Retinal pigment epithelial cell (primary cell): ENCODE data around the gene UBASH3B.

Experiments
- DNase-seq: peaks from one replicate; pipeline ENCODE4 v3.0.0-alpha.2; 2010; ENCODE audit warnings: low read depth
- H3K4me3 ChIP-seq: 2 replicates; pipeline ENCODE4 v1.5.1; 2011; ENCODE audit warnings: mild to moderate bottlenecking, low read length, control low read depth, moderate library complexity
- TF ChIP-seq, protein P1 (sequence below): conservative IDR thresholded peaks from 2 replicates; pipeline ENCODE4 v1.5.1; 2011; ENCODE audit warnings: low read depth, low read length, control low read depth, inconsistent platforms

UBASH3B gene

DNA sequence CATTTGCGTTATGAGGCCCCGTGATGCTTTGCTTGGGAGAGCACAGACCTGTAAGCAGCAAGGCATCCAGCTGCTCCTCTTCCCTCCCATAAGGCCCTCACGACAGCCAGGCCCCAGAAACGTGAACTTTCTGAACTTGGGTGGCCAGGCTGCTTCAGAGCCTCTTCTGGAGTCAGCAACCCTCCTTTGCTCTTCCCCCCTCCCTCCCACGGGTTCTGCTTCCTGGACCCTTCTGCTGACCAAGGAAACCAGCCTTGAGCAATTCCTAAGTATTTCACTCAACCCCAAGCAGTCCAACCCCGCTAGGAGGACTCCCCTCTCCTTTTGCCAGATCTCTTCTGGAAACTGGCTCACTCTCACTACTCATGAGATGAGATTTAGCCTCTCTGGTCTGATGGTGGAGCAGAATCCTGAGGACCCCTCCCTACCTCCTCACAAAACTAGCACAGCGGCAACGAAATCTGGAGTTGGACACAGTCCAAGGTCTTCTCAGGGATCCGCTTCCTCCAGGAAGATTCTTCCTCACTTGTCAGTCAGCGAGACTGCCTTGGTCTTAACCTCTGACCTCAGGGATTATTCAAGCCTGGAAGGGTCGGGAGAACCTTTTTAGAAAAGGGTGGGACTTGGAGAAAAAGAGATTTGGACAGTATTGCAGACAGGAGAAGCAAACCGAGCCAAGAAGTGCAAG, 86.2 kb downstream of the UBASH3B start:
- H3K4me3 ChIP-seq, result no peak overlapping the region
- DNase-seq, result no peak
- TF ChIP-seq, protein P1, sequence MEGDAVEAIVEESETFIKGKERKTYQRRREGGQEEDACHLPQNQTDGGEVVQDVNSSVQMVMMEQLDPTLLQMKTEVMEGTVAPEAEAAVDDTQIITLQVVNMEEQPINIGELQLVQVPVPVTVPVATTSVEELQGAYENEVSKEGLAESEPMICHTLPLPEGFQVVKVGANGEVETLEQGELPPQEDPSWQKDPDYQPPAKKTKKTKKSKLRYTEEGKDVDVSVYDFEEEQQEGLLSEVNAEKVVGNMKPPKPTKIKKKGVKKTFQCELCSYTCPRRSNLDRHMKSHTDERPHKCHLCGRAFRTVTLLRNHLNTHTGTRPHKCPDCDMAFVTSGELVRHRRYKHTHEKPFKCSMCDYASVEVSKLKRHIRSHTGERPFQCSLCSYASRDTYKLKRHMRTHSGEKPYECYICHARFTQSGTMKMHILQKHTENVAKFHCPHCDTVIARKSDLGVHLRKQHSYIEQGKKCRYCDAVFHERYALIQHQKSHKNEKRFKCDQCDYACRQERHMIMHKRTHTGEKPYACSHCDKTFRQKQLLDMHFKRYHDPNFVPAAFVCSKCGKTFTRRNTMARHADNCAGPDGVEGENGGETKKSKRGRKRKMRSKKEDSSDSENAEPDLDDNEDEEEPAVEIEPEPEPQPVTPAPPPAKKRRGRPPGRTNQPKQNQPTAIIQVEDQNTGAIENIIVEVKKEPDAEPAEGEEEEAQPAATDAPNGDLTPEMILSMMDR, result no peak

DNA sequence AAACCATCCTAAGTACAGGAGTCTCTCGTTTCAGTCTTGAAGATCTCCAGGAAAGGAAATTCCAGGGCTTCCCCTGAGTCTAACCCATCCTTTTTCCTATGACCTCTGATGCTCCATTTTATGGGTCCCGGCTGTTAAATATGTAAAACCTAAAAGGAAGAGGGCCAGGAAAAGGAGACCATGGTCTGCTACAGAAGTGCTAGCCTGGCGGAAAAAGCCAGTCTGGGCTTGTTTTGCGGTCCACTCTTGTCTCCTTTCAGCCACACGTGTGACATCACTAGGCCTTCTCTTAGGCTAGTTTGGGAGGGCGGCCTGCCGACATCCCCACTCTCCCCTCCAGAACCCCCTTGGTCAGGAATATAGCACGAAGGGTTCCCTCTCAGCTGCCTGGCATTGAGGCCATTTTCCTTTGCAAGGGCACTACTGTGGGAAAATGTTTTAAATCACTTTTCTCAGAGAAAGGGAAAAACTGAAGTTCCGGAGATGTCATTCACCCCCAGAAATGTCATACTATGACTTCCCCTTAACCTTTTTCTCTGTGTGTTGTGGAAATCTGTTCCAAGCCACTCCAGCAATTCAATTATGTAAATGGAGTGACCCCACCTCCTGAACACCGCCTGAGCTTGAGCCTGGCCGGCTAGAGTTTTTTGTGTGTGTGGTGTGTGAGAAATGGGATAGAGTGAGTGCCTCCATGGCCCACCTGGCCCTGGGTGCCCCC, 86.9 kb downstream of the UBASH3B start:
- H3K4me3 ChIP-seq, result no peak overlapping the region
- TF ChIP-seq, protein P1, result no peak
- DNase-seq, result no peak

DNA sequence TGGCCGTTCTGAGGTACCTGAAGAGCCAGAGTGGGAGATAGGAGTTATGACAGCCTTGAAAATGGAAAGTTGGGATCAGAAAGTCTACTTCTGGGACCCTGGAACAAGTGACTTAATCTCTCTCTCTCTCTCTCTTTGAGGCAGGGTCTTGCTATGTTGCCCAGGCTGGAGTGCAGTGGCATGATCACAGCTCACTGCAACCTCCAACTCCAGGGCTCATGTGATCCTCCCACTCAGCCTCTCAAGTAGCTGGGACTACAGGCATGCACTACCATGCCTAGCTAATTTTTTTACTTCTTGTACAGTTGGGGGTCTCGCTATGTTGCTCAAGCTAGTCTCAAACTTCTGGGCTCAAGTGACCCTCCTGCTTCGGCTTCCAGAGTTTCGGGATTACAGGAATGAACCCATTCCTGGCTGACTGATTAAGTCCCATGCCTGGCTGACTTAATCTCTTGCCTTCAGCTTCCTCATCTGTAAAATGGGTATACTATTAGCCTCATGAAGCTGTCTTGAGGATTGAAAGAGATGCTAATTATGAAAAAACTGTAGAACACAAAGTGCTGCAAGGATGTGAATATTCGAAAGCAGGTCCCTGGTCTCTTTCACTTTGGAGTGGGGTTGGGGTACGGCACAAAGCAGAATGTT, 87.7 kb downstream of the UBASH3B start:
- TF ChIP-seq, protein P1, result no peak
- no peak overlapping the region for H3K4me3 ChIP-seq

DNA sequence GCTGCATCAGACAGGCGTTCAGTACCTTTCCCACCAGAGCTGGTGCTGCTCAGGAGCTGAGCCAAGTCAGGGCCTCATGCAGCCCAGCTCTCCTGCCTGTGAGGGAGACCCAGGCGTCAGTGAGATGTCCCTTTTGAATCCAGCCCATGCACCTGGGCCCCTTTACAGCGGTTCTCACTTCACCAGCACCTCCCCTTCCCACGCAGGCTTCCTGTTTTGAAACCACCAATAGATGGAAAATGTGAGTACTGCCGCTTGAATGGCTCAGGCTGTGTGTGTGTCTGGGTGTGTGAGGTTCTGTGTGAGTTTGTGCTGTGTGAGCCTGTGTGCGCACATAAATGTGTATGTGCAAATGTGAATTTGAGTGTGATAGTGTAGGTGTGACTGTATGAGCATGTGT, 88.4 kb downstream of the UBASH3B start:
- no peak overlapping the region for H3K4me3 ChIP-seq
- TF ChIP-seq, protein P1, result no peak
- no peak for DNase-seq

More for the DNA sequence above, 87.7 kb downstream of the UBASH3B start:
- no peak for DNase-seq

DNA sequence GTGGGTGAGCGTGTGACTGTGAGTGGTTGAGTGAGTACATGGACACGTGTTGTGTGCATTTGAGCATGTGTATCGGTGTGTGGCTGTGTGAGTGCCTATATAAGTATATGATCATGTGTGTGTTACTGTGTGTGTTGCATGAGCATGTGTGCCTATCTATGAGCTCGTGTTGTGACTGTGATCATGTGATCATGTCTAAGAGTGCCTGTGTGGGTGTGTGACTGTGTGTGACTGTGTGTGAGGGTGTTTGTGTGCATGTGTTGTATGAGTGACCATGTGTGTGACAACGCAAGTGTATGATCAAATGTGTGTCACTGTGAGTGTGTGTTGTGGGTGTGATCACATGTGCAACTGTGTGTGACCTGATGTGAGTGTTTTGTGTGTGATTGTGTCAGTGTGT, 88.8 kb downstream of the UBASH3B start:
- no peak overlapping the region for H3K4me3 ChIP-seq
- TF ChIP-seq, protein P1, result no peak
- DNase-seq, result no peak

DNA sequence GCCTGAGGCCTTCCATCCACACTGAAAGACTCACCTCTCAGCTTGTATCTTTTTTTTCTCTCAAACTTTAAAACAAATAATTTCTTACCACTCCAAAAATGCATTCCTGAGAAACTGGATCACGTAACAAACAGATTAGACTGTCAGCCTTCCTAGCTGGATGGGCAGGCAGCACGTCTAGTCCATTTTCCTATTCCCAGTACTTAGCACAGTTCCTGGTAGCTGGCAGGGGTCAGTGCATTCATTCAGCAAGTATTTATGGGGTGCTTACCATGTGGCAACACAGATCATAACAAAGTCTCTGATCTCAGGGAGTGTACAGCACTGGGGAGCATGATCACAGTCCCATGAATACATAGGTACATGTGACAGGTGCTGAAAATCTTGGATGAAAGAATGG, 89.6 kb downstream of the UBASH3B start:
- TF ChIP-seq, protein P1, result no peak
- DNase-seq, result no peak
- H3K4me3 ChIP-seq, result no peak overlapping the region
